Measurements from ENCODE around the gene INTS3.
A peak's percentile ranks its signal among the peaks of the same experiment; 100 is the strongest.
"Not testable (repeated sequence)": the region's sequence is repeated elsewhere in the genome, so short reads cannot be mapped to it uniquely, and the experiment has no call there.

INTS3 gene

DNA sequence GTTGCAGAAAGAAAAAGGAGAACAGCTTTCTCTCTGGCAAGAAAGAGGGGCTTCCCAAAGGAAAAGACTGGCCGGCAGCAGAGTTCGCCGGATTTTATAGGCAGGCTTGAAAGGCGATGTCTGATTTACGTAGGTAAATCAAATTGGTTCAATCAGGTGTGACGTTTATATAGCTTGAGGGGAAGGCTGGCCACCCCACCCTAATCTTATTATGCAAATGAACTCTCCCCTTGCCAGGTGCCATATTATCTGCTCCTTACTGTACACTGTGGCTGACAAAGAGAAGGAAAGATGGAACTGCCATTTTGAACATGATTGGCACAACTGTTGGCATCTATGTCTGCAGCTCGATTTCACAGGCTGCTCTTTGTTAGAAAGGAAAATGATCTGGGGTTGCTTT, 16.8 kb upstream of the INTS3 start:
- DNase-seq: no peak

DNA sequence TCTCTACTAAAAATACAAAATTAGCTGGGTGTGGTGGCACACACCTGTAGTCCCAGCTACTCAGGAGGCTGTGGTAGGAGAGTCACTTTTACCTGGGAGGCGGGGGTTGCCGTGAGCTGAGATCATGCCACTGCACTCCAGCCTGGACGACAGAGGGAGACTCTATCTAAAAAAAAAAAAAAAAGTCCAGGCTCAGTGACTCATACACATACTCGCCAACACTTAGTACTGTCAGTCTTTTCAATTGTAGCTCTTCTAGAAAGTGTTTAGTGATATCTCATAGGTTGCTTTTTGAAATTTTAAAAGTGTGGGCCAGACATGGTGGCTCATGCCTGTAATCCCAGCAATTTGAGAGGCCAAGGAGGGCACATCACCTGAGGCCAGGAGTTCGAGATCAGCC, 11.6 kb upstream of the INTS3 start:
- not testable (repeated sequence) for DNase-seq

DNA sequence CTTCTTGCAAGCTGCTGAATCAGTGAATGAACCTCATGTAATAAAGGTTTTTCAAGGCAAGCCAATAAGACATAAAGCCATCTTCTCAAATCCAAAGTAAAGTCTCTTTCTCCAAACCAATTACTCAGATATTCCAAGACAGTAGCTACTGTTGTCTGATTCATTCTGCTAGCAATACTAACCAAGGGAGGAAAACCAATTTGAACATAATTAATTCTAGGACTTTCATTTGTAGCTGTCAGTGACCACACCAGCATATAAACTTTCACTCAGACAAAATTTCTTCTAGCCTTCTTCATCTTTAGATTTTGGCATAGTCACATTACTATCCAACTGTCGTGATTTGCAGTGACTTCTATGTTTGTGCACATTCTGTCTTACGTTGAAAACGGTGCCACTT, 10.5 kb upstream of the INTS3 start:
- no peak for DNase-seq

DNA sequence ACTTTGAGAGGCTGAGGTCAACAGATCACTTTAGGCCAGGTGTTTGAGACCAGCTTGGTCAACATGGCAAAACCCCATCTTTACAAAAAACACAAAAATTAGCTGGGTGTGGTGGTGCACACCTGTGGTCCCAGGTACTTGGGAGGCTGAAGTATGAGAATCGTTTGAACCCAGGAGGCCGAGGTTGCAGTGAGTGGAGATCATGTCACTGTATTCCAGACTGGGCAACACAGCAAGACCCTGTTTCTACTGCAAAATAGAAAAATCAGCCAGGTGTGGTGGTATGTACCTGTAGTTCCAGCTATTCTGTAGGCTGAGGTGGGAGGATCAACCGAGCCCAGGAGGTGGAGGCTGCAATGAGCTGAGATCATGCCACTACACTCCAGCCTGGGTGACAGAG, 4.2 kb upstream of the INTS3 start:
- no peak for DNase-seq

DNA sequence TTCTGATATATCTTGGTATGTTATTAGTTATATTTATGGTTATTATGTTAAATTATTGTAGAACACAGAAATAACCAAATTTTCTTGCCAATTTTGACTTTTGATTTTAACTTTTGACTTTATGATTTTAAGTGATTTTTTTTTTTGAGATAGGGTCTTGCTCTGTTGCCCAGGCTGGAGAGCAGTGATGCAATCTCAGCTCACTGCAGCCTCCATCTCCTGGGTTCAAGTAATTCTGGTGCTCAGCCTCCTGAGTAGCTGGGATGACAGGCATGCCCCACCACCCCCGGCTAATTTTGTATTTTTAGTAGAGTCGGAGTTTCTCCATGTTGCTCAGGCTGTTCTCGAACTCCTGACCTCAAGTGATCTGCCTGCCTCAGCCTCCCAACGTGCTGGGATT, 3.2 kb upstream of the INTS3 start:
- not testable (repeated sequence) for DNase-seq

DNA sequence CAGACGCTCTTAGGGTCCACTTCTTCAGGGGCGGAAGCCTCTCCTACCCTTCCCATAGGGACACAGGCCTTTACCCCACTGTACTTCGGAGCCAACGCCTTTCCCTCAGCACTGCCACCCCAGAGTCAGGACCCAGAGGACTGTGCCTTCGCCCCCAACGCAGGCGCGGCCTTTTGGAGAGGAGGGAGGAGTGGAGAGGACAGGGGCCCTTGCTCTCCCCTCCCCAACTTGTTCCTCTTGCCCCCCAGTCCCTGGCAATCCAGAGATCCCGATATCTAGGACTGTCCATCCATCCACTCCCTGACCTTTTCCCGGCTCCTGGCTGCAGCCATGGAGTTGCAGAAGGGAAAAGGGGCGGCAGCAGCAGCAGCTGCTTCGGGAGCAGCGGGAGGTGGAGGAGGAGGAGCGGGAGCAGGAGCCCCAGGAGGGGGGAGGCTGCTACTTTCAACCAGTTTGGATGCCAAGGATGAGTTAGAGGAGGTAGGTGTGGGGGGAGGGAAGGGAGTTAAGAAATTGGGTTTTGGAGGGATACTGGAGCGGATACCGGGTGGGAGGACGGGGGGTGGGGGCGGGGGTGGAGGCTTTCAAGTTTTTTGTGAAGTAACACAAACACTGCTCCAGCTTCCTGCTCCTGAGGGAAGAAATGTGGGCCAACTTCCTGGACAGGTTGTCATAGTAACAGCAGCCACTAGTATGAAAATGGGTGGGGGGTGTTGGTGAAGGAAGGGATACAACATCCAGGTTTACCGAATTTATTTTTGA, 636 bp downstream of the INTS3 start:
- no peak for DNase-seq

DNA sequence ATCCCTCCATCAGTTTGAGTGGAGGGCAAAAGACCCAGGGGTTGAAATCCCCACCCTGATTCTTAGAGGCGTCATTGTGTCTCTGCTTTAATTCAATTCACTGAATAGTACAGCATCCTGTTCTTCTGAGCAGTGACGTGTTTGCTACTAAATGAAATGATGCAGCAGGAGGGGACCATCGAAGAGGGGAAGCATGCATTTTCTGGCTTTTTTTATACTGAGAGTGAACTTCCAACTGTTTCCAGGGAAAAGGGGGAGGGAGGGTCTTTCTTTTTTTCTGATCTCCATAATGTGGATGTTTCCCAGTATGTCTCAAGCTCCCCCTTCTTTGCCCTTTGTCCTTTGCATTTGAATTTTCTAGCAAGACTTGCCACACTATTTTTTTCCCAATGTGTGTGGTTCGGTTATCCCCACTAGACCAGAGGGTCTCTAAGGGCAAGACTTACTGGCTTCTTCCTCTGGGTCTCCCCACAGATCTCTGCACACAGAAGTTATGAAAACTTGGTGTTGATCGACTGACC, 2.7 kb downstream of the INTS3 start:
- no peak for DNase-seq

DNA sequence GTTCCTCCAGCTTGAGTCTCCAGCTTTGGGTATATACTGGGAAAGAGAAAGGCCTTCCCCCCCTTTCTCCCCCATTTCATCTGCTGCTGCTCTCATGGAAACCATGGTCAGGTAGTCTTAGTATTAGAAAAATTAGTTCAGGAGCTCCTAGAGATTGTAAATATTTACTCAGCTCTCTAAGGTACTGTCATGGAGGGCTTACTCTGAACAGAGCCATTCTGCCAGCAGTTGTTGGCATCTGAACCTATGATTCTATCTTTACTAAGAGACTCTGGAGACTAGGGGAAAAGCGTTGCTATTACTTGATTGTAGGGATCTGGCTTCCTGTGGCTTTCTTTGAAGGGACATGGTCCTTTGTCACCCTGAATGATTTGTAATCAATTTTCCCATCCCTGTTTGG, 6.1 kb downstream of the INTS3 start:
- DNase-seq: no peak

DNA sequence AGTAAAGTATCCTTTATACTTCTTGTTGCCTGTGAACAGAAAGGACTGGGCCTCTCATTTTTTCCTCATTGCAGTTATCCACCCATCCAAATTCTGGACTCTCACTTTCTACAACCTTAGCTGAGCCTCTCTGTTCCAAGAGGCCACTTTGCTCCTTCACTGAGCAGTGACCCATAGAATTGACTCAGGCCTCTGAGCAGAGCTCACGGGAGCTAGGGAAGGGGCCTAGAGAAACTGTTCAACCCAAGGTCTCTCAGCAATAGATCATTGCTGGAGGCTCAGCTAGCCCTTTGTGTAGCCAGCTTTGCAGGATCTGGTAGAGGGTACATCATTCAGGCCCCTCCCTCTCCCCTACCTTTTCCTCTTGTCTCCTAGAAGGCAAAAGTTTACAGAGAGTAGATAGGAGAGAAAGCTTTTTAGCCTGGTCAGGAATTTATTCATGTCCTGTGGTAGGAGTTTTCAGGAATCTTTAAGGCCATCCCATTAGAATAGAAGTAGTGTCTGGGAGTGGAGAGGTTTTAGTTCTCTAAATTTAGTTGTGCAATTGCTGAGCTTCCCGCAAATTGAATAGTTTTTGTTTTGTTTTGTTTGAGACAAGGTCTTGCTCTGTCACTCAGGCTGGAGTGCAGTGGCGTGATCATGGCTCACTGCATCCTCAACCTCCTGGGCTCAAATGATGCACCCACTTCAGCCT, 6.7 kb downstream of the INTS3 start:
- DNase-seq: no peak

DNA sequence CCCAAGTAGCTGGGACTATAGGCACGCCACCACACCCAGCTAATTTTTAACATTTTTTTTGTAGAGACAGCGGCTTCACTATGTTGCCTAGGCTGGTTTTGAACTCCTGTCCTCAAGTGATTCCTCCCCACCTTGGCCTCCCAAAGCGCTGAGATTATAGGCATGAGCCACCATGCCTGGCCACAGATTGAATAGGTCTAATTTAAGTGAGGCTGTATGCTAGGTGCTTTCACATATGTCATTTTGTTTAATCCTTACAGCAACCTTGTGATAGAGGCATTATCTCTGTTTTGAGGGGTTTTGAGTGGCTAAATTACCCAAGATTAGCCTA, 7.2 kb downstream of the INTS3 start:
- DNase-seq: no peak

DNA sequence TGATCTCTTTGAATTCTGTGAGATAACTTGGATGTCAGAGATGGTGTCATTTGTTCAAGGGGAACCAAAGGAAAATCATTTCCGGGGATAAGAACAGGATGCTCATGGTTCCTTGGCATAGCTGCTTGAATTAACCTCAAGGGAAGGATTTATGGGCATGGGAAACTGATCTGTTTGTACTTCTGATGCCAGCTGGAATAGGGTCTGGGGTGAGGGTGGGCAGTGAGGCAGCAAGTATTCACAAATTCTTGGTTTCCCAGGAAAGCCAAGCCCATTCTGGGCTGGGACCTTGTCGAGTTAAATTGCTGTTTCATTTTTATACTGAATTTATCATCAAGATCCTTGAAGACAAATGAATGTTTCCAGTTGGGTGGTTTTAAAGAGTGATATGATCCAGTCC, 14.1 kb downstream of the INTS3 start:
- no peak for DNase-seq

DNA sequence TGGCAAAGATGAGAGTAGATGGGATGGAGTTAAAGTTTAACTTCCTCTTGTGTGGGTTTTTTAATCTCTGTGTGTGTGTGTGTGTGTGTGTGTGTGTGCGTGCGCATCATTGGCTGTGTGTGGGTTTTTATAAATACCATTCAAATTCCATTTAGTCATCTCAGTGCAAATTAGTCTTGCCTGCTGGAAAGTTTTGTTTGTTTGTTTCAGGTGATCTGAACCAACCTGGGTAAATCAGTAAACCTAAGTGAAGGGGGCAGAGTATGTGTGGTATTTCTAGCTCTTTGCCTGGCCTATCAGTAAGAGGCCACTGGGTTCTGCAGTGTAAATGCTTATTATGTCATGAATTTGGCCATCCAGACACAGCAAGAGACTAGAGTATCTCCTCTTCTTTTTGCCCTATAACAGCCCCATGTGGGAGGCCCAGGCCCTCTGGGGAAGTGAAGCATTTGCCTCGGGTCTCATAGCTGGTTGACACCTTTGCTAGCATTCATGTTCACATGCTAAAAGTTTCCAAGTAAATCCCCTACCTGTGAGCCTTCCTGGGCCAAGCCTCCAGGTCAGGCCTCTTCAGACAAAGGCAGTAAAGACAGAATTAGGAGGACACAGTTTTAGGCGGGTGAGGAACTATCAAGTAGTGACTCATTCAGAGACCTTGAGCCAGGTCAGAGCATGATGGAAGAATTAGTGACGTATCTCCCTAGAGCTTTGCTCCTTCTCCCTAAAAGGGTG, 14.7 kb downstream of the INTS3 start:
- DNase-seq: no peak

DNA sequence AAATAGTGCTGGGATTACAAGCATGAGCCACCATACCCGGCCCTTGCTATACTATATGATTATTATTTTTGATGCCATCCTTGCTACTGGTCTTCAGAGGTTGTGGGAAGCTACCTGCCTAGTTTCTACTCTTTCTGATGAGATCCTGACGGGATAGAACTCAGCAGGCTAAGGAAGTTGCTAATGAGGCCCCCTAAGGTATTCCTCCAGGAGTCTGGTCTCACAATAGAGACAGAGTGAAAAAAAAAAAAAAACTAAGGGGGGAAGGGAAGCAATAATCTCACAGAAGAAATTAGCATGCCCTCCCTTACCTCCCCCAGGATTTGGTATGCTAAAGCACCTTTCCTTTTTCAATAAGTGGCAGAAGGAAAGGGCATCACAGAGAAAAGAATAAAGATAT, 17.6 kb downstream of the INTS3 start:
- no peak for DNase-seq

DNA sequence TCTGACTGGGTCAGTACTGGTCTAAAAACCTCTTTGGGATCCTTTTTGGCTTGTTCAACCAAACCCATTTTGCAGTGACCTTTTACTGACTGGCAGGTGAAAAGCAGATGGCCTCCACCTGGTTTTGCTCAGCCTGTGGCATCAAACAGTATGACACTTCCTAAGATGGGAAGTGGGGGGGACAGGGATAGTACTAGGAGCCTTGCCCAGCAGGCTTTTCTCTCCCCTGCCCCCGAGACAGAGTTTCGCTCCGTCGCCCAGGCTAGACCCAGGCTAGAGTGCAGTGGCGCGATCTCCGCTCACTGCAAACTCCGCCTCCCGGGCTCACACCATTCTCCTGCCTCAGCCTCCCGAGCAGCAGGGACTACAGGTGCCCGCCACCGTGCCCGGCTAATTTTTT, 18.3 kb downstream of the INTS3 start:
- DNase-seq: no peak

DNA sequence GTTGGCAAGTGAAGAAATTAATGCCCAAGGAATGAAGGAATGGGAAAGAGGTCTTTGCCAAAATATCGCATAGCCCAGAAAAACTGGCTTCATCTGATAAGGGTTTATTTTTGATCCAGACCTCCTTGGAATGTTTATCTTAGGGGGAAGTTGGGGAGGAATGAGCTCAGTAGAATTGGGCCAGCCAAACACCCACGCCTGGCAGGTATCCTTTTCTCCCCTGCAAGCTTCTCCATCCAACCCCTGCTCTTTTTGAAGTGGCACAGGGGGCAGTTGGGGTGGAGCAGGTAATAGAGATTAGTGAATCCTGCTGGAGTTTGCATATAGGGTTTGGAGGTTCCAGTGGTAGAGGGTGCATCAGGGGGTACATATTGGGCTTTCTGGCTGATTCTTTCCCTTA, 21.1 kb downstream of the INTS3 start:
- DNase-seq: no peak

DNA sequence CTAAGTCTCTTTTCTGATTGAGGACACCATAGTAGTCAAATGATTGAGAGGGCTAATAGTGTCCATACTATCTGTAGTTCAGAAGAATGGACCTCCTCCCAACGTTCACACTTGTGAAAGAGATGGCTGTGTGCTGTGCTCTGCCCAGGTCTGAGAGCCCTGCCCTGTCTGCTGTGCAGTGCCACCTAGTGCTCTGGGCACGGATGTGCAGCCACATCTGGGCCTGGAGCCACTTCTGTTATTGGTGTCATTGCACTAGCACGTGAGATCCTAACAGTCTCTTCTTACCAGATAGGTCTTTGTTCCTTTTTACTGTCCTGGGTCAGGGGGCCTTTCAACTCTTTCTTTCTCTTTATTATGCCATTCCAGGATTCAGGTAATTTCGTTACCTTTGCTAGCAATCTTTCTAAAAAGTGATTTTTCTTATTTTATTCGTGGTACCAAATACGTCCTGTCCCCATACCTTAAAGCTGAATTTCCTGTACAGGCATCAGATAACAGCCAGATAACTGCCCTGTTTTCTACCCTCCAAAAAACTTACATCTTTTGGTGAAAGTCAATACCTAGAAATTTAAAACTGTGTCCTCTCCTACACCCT, 21.7 kb downstream of the INTS3 start:
- peak; percentile 80 for DNase-seq

DNA sequence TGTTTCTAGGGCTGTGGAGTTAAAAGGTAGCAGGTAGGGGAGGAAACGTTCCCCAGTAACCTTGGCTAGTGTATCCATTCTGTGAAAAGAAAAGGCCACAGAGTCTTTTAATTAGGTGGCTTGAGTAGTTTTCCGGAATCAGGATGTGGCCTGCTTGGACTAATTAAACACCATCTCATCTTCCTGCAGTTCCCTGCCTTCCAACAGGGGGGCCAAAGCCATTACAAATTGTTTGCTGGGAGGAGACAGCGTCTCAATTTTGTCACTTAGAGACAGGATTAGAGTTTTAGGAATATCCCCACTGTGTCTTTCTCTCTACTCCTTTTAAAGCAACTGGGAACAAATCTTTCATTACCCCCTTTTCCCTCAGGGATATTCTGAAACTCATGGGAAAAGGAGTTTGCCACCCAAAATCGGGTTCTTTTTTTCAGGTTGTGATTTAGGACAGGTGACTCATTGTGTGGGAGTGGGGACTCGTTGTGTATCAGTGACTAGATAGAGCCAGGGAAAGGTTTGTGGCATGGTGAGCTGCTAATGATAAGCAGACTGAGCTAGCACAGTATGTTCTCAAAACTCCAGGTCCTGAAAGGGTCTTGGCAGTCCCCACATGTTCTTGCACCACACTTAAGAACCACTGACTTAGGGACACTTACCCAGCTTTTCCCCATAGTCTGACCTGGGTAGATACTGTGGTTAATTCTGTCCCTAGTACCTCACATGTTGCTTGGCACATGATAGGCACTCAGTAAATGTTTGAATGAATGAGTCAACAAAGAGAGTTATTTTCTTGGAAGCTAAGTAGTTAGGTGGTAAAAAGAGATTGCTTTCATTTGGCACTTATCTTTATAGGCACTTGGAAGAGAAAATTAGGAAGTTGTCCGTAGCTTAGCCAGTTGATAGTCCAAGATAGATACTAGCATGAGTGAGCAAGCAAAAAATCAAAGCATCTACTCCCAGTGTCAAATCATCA, 22.5 kb downstream of the INTS3 start:
- DNase-seq: no peak

DNA sequence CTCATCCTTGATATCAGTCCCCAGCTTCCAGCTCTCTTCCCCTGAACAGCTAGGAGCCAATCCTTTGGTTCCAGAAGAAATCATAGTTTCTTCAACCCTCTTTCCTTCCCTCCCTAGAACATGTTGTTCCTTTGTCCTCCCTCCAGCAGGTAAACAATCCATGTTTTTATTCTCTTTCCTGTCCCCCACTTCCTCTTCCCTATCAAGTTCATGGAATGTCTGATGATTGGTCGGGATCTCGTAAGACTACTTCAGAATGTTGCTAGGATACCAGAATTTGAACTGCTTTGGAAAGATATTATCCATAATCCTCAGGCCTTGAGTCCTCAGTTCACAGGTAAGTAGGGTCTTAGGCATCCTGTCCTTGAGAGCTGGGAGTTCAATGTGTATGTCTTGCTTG, 24.2 kb downstream of the INTS3 start:
- no peak for DNase-seq

DNA sequence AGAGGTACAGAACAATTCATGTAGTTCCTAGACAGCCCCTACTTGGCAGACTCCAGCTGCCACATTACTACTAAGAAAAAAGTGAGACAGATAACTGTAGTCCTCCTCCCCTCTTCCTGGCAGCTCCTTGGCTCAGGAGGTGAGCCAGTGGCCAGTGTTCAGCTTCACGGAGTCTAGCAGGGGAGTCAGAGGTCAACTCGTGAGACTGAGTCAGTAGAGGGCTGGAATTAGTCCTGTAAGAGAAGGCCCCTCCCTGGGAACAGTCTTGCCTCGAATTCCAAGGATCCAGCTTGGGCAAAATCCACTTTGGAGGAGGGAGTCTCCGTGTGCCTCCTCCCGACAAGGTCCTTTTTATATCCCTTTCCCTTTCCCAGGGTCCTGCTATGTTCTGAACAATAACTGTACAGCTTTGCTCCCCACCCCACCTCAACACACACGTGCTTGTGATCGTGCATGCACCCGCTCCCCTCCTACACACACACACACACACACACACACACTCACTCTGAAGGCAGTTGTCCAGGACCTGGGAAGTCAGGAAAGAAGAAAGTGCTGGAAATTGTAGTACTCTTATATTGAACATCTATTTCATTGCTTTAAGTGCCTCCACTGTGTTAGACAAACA, 24.8 kb downstream of the INTS3 start:
- no peak for DNase-seq

DNA sequence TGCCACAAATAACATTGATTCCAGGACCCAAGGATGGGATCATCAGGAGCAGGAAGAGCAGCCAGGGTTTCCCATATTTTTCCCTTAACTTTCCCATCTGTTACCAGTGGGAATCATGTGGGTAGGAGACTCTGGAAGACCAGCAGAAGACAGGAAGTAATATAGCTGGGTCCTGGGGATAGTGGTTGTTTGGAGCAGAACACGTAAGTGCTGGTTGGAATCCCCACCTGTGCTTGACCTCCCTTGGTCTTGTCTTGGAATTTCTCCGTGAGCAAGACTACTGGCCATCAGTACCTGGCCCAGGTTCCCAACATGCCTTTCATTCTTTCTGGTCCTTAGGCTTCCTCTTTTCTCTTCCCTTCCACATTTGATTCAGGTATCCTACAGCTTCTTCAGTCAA, 26.4 kb downstream of the INTS3 start:
- DNase-seq: no peak

DNA sequence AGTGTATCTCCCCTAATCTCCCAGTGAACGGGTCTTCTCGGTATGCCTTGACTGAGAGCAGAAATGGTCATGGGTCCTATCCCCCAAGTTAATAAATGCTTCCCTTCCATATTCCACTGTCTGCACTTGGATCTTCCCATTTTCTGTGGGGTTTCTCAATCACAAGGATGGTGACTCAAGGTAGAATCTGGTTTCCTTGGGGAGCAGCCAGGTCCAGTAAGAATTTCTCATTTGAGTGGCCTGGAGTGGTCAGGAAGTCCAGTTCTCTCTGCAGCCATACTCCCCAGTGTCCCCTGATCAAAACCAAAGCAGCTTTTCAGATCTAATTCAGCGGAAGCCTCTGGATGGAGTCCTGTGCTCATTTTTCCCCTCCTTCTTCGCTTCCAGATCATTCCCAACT, 32.6 kb downstream of the INTS3 start:
- DNase-seq: no peak
